Measurements from ENCODE around the gene NUDC.
"Not testable (repeated sequence)": the region's sequence is repeated elsewhere in the genome, so short reads cannot be mapped to it uniquely, and the experiment has no call there.

The NUDC gene

GRCh38 chr1:26912147-26912490 lies 9.4 kb upstream of the NUDC start:
- no peak for DNase-seq

- DNase-seq: no peak
Observed at GRCh38 chr1:26913389-26913753, 8.2 kb upstream of the NUDC start.

- DNase-seq: no peak
Observed at GRCh38 chr1:26913754-26914619, 7.6 kb upstream of the NUDC start, which contains the start of gene NR0B2. NR0B2 (minus strand) TSS chr1:26913975; CDS start chr1:26913940, 35 bp downstream.

GRCh38 chr1:26915204-26915842 lies 6.2 kb upstream of the NUDC start:
- DNase-seq: no peak

GRCh38 chr1:26921126-26921539 lies 410 bp upstream of the NUDC start:
- DNase-seq: no peak

- no peak for DNase-seq
Observed at GRCh38 chr1:26922431-26922729, 837 bp downstream of the NUDC start.

GRCh38 chr1:26922901-26923300 lies 1.4 kb downstream of the NUDC start:
- no peak for DNase-seq

GRCh38 chr1:26923711-26924110 lies 2.2 kb downstream of the NUDC start:
- DNase-seq: no peak

- DNase-seq: no peak
Observed at GRCh38 chr1:26932531-26932930, 11.0 kb downstream of the NUDC start.

GRCh38 chr1:26936823-26937222 lies 15.3 kb downstream of the NUDC start:
- no peak for DNase-seq

- no peak for DNase-seq
Observed at GRCh38 chr1:26938004-26938658, 16.6 kb downstream of the NUDC start.

GRCh38 chr1:26938659-26939025 lies 17.1 kb downstream of the NUDC start:
- no peak for DNase-seq

- DNase-seq: no peak
Observed at GRCh38 chr1:26941311-26941710, 19.8 kb downstream of the NUDC start.

- no peak for DNase-seq
Observed at GRCh38 chr1:26942656-26943055, 21.1 kb downstream of the NUDC start.

GRCh38 chr1:26945138-26945537 lies 23.6 kb downstream of the NUDC start:
- DNase-seq: no peak

GRCh38 chr1:26945728-26946127 lies 24.2 kb downstream of the NUDC start:
- DNase-seq: no peak

- DNase-seq: no peak
Observed at GRCh38 chr1:26946270-26946669, 24.7 kb downstream of the NUDC start.

- DNase-seq: not testable (repeated sequence)
Observed at GRCh38 chr1:26948725-26949057, 27.1 kb downstream of the NUDC start.

- no peak for DNase-seq
Observed at GRCh38 chr1:26949266-26949925, 27.9 kb downstream of the NUDC start.

- DNase-seq: no peak
Observed at GRCh38 chr1:26949926-26950319, 28.4 kb downstream of the NUDC start.

GRCh38 chr1:26950602-26951001 lies 29.1 kb downstream of the NUDC start:
- no peak for DNase-seq

GRCh38 chr1:26951216-26951615 lies 29.7 kb downstream of the NUDC start:
- DNase-seq: no peak

GRCh38 chr1:26951821-26952497 lies 30.4 kb downstream of the NUDC start:
- DNase-seq: no peak
